A549 treated with ZK216348 at 1 μM for 4 hours (cell line): ENCODE results near the gene TSPAN18. TPM values are rescaled to one million over a fixed set of nuclear protein-coding genes. Genes with fewer than 3 reads are reported as not detected.

Experiments used
- total RNA-seq: library from RNA; stranded (reverse); fragments of 200-300 nt; extraction: Qiagen RNA extraction; gene quantifications from 5 replicates; pipeline ENCODE4 v1.2.3, GENCODE V29; 2022; ENCODE audit warnings: low read depth

Gene TSPAN18
- total RNA-seq = 1.9 to 3.6 TPM (median 2.9 TPM) in 5 replicates

GRCh38 chr11:44726283-44727113, at the start of gene TSPAN18:
Gene TSPAN18 (plus strand): TSS chr11:44726962. CDS start chr11:44906417, 179,455 bp downstream.

GRCh38 chr11:44950625-44951476, 224.1 kb downstream of the TSPAN18 start, which contains the start of gene TP53I11:
Gene TP53I11 (minus strand): TSS chr11:44950883. CDS start chr11:44938335, 12,548 bp downstream.

Other genes starting within 250 kb of the TSPAN18 start
- 4.6 to 8.4 TPM (median 6.2 TPM) in 5 replicates for gene CD82, start 161.3 kb upstream of the TSPAN18 start, total RNA-seq
- gene TP53I11, start 223.9 kb downstream of the TSPAN18 start, total RNA-seq = 26.7 to 58.1 TPM (median 48.3 TPM) in 5 replicates